Activated B cell treated with CpG ODN at 0.5 μM for 24 hours (primary cell): ENCODE data around the gene FADS1. TPM values are rescaled to one million over a fixed set of nuclear protein-coding genes. Genes with fewer than 3 reads are reported as not detected.

ENCODE experiments used
- ATAC-seq: fragments of 200-7000 bp; cut with Tn5 transposase; one replicate; pipeline ENCODE4 v1.10.0; 2021; ENCODE audit warnings: low read depth, mild to moderate bottlenecking, moderate library complexity
- CTCF ChIA-PET: fragments of 350-600 bp; sonication (Branson Sonifier 250); formaldehyde crosslinking; loops from one replicate; lab custom pipeline; 2021; ENCODE audit warnings: antibody characterized with exemption; lab: Charles Lee
- POLR2A ChIA-PET: fragments of 350-600 bp; sonication (Branson Sonifier 250); formaldehyde crosslinking; loops from one replicate; lab custom pipeline; 2021; ENCODE audit warnings: antibody characterized with exemption; lab: Charles Lee
- DNase-seq: peaks from one replicate; pipeline ENCODE4 v3.0.0; 2022
- H3K27ac Mint-ChIP-seq: one replicate; pipeline ENCODE4 v1.8.0; 2020; ENCODE audit warnings: mixed read lengths
- H3K27me3 Mint-ChIP-seq: one replicate; pipeline ENCODE4 v1.8.0; 2021; ENCODE audit warnings: mixed read lengths
- H3K36me3 Mint-ChIP-seq: one replicate; pipeline ENCODE4 v1.8.0; 2021; ENCODE audit warnings: low read depth, mixed read lengths
- H3K4me1 Mint-ChIP-seq: one replicate; pipeline ENCODE4 v1.8.0; 2021; ENCODE audit warnings: mixed read lengths
- H3K4me3 Mint-ChIP-seq: one replicate; pipeline ENCODE4 v1.8.0; 2020; ENCODE audit warnings: mild to moderate bottlenecking, mixed read lengths
- H3K9me3 Mint-ChIP-seq: one replicate; pipeline ENCODE4 v1.8.0; 2020; ENCODE audit warnings: mixed read lengths
- intact Hi-C: fragments of 100-400 bp; cut with micrococcal nuclease; formaldehyde crosslinking; loops from one replicate; pipeline ENCODE4 v1.15.1; 2024
- total RNA-seq: library from RNA; stranded (reverse); gene quantifications from 2 replicates; pipeline ENCODE4 v1.2.3, GENCODE V29; 2022
- TF ChIP-seq, protein P1 (sequence below): fragments of 200-600 bp; IDR thresholded peaks from one replicate; pipeline ENCODE4 v1.8.0; 2022; ENCODE audit warnings: antibody characterized with exemption, mild to moderate bottlenecking

FADS1 gene
- total RNA-seq, 1 donor from 2014 or later, result 23.3 TPM

DNA sequence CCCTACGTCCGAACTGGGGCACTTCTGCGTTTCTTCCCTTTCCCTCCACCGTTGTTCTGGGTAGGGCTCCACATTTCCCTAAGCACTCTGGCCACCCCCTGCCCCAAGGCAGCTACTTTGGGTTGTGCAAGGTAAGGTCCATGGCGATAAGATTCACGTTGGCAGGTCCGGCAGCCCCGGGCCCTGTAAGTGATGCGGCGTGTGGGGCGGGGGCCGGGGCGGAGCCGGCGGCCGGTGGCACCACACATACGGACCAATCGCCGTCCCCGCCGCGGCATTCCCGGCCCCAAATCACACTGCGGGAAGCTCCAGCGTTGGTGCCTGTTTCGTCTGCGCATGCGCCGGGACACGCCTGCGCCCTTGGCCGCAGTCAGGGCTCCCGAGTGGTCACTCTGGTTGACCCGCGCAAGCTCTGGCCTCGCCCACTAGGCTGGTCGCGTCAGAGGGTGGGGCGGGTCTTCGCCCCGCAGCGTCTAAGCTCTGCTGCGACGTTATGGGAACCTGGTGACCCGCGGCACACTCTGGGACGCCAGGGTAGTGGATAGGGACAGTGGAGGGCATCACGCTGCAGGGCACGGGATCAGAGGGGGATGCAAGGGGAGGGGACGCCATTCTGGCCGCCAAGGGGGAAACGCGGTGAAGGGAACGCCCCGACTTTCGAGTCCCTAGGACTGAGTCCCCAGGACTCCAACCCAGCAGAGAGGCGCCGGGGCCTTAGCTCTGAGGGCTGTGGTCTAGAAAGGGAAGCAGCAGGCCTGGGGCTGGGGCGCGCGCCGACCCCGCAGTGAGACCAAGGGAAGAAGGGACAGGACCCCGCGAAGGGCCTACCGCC, 1.6 kb downstream of the FADS1 start:
- H3K9me3 Mint-ChIP-seq, result no peaks in the 10 kb centered on the region
- peaks cover 4% of the 10 kb centered on the region for H3K27me3 Mint-ChIP-seq
- ChIA-PET POLR2A (interaction anchor here (0.6 to 4.0 kb wide), 29 partner anchors 8 to 1037 kb away, joined by 3 to 61 read pairs (median 4); partner anchors contain the start of genes AHNAK, ASRGL1, FADS2 and FEN1), CTCF (interaction anchor here (0.6 to 5.0 kb wide), 16 partner anchors 9 to 496 kb away, joined by 3 to 58 read pairs (median 4); partner anchors contain the start of genes CYB561A3 and FADS2)
- intact Hi-C loops, result loop anchor here (1.0 to 10.0 kb wide), 5 partner anchors 20 to 230 kb away; partner anchors contain the start of genes FADS3, FEN1, SYT7 and TMEM258
- H3K36me3 Mint-ChIP-seq, result peaks cover 8% of the 10 kb centered on the region
- TF ChIP-seq, protein P1, sequence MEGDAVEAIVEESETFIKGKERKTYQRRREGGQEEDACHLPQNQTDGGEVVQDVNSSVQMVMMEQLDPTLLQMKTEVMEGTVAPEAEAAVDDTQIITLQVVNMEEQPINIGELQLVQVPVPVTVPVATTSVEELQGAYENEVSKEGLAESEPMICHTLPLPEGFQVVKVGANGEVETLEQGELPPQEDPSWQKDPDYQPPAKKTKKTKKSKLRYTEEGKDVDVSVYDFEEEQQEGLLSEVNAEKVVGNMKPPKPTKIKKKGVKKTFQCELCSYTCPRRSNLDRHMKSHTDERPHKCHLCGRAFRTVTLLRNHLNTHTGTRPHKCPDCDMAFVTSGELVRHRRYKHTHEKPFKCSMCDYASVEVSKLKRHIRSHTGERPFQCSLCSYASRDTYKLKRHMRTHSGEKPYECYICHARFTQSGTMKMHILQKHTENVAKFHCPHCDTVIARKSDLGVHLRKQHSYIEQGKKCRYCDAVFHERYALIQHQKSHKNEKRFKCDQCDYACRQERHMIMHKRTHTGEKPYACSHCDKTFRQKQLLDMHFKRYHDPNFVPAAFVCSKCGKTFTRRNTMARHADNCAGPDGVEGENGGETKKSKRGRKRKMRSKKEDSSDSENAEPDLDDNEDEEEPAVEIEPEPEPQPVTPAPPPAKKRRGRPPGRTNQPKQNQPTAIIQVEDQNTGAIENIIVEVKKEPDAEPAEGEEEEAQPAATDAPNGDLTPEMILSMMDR, result no peak
- peak overlapping the region; percentile 87 for H3K27ac Mint-ChIP-seq
- peak; percentile 65 for DNase-seq
- H3K4me3 Mint-ChIP-seq, result peak overlapping the region; percentile 92
- peaks cover 16% of the 10 kb centered on the region for H3K4me1 Mint-ChIP-seq
- peak; percentile 58 for ATAC-seq

DNA sequence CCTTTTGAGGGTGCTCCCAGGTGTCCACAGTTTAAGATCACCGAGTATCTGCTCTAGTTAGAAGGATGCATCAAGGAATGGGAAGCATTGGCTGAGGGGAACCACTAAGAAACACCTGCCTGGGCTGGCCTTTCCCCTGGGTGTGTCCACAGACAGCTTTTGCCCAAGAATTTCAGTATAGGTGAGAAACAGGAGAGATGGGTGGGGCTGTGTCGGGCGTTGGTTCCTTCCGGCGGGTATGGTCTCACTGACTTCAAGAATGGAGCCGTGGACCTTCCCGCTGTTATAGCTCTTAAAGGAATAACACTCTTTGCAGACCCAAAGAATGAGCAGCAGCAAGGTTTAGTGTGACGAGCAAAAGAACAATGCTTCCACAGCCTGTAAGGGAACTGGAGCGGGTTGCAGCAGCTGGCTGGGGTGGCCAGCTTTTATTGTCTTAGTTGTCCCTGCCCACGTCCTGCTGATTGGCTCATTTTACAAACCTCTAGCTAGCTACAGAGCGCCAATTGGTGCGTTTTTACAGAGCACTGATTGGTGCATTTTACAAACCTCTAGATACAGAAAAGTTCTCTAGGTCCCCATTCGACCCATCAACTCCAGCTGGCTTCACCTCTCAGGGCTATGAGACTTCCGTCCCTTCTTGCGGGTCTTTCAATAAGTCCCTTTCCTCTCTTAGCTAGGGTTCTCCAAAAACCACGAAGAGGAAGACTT, 2.4 kb downstream of the FADS1 start:
- H3K27ac Mint-ChIP-seq, result peak overlapping the region; percentile 87
- peaks cover 11% of the 10 kb centered on the region for H3K36me3 Mint-ChIP-seq
- intact Hi-C loops, result loop anchor here (2.0 to 10.0 kb wide), 2 partner anchors 20 to 230 kb away; partner anchors contain the start of gene SYT7
- H3K27me3 Mint-ChIP-seq, result peaks cover 4% of the 10 kb centered on the region
- no peaks in the 10 kb centered on the region for H3K9me3 Mint-ChIP-seq
- TF ChIP-seq, protein P1, result no peak
- ATAC-seq (peak; percentile 18), DNase-seq (no peak)
- POLR2A ChIA-PET, result interaction anchor here (0.6 to 4.0 kb wide), 23 partner anchors 8 to 1037 kb away, joined by 3 to 61 read pairs (median 5); partner anchors contain the start of genes AHNAK, FADS2, FEN1 and FTH1
- H3K4me3 Mint-ChIP-seq, result peak overlapping the region; percentile 92
- peaks cover 16% of the 10 kb centered on the region for H3K4me1 Mint-ChIP-seq
- CTCF ChIA-PET, result interaction anchor here (0.6 to 5.0 kb wide), 13 partner anchors 9 to 496 kb away, joined by 3 to 58 read pairs (median 4); partner anchors contain the start of genes CYB561A3 and FADS2

DNA sequence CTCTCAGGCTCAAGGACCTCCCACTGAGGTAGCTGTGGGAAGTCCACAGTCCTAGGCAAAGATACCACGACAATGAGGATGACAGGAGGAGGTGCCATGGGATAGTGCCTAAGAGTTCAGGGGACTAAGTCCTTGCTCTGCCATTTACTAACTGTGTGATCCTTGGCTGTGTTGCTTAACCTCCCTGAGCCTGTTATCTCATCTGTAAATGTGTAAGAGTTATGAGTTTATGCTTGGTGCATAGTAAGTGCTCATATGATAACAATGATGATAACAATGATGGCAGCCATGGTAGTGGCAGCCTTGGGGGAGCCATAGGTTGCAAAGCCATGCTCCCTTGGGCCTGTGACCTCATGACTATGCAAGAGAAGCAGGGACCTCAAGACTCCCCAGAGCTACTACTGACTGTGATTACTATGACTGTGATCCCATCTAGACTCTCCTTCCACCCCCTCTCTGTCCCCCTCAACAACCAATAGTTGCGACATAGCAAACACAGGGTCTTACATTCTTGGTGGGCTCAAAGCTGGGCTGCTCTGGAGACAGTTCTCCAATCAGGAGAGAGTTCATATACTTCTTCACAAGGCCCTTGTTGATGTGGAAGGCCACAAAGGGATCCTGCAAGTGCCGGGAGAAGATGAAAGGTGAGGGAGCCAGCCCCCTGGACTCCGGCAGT, 3.9 kb downstream of the FADS1 start:
- no peak overlapping the region for H3K27ac Mint-ChIP-seq
- ATAC-seq, result no peak
- TF ChIP-seq, protein P1, result no peak
- DNase-seq, result no peak
- H3K27me3 Mint-ChIP-seq, result peaks cover 4% of the 10 kb centered on the region
- H3K4me1 Mint-ChIP-seq, result peaks cover 16% of the 10 kb centered on the region
- H3K36me3 Mint-ChIP-seq, result peaks cover 13% of the 10 kb centered on the region
- ChIA-PET CTCF (interaction anchor here (5.0 kb wide), 1 partner anchor 16 kb away, joined by 58 read pairs; no protein-coding TSS in a partner anchor), POLR2A (interaction anchor here (0.7 to 1.9 kb wide), 4 partner anchors 16 to 83 kb away, joined by 3 to 6 read pairs (median 4); partner anchors contain the start of genes FADS2, FEN1 and TMEM258)
- H3K9me3 Mint-ChIP-seq, result no peaks in the 10 kb centered on the region
- no peak overlapping the region for H3K4me3 Mint-ChIP-seq
- intact Hi-C loops, result loop anchor here (10.0 kb wide), 1 partner anchor 228 kb away; the partner anchor contains the start of gene SYT7

DNA sequence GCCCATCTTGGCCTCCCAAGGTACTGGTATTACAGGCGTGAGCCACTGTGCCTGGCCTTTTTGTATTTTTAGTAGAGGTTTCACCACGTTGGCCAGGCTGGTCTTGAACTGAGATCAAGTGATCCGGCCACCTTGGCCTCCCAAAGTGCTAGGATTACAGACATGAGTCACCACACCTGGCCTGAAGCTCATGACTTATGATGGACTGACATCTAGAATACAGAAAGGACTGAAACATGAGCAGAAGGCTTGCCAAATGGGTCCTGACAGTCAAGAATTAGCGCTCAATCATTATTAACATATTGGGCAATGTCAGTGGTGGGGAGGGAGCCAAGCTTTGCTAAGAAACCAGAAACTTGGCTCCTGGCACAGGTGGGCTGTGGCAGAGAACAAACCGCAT, 5.0 kb downstream of the FADS1 start:
- CTCF ChIA-PET, result interaction anchor here (5.0 kb wide), 1 partner anchor 15 kb away, joined by 58 read pairs; no protein-coding TSS in a partner anchor
- H3K27me3 Mint-ChIP-seq, result peaks cover 4% of the 10 kb centered on the region
- no peak overlapping the region for H3K27ac Mint-ChIP-seq
- TF ChIP-seq, protein P1, result no peak
- H3K4me3 Mint-ChIP-seq, result no peak overlapping the region
- H3K4me1 Mint-ChIP-seq, result peaks cover 12% of the 10 kb centered on the region
- ATAC-seq (no peak), DNase-seq (no peak)
- no peaks in the 10 kb centered on the region for H3K9me3 Mint-ChIP-seq
- POLR2A ChIA-PET, result interaction anchor here (0.7 to 1.9 kb wide), 3 partner anchors 17 to 84 kb away, joined by 3 to 6 read pairs (median 3); partner anchors contain the start of genes FADS2, FEN1 and TMEM258
- H3K36me3 Mint-ChIP-seq, result peaks cover 13% of the 10 kb centered on the region
- intact Hi-C loops, result loop anchor here (10.0 kb wide), 1 partner anchor 227 kb away; the partner anchor contains the start of gene SYT7
